GM18870 (cell line): ENCODE measurements around the gene NPR1.
A peak's percentile ranks its signal among the peaks of the same experiment; 100 is the strongest.
"Not testable (repeated sequence)": the region's sequence is repeated elsewhere in the genome, so short reads cannot be mapped to it uniquely, and the experiment has no call there.

Experiments used
- ATAC-seq: cut with Tn5 transposase; IDR thresholded peaks from one replicate; pipeline ENCODE4 v1.9.1; 2021; ENCODE audit warnings: moderate library complexity; ENCODE audit not compliant: unreplicated experiment

Gene NPR1

DNA sequence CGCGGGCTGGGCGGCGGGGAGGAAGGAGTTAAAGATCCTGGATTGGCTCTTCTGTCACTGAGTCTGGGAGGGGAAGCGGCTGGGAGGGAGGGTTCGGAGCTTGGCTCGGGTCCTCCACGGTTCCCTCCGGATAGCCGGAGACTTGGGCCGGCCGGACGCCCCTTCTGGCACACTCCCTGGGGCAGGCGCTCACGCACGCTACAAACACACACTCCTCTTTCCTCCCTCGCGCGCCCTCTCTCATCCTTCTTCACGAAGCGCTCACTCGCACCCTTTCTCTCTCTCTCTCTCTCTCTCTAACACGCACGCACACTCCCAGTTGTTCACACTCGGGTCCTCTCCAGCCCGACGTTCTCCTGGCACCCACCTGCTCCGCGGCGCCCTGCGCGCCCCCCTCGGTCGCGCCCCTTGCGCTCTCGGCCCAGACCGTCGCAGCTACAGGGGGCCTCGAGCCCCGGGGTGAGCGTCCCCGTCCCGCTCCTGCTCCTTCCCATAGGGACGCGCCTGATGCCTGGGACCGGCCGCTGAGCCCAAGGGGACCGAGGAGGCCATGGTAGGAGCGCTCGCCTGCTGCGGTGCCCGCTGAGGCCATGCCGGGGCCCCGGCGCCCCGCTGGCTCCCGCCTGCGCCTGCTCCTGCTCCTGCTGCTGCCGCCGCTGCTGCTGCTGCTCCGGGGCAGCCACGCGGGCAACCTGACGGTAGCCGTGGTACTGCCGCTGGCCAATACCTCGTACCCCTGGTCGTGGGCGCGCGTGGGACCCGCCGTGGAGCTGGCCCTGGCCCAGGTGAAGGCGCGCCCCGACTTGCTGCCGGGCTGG lies at the start of gene NPR1:
NPR1 (plus strand) TSS at position 170 of the 818 bp plus-strand sequence; CDS start at position 591, 421 bp downstream.
- ATAC-seq, result no peak

DNA sequence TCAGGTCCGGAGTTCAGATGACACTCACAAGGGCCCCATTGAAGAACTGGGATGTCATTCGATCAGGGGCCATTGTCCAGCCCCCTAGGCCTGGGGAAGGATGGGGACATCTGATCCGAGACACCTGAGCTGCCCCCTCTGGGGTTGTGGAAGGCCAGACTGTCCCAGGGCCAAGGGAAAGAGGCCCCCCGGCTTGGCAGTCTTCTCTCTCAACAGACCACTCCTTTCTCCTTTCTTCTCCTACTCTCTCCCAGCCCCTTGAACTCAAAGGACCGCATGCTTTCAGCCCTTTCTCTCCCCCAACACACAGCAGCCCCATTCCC lies 49.2 kb upstream of the NPR1 start:
- ATAC-seq, result no peak

DNA sequence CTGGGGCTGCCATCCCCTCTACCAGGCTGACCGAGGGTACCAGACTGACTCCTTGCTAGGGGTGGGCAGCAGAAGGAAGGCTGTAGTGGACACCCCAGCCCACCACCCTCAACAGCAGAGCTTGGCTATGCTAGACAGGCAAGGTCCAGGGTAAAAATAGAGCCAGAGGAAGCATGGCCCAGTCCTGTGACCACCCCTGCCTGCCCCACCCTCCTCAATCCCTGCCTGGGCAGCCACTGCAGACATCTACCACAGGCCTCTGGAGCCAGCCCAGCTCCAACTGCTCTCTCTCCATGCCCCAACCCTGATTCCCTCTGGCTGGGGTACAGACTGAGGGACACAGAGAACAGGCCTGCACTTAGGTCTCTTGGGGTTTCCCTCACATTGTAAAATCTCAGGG lies 48.5 kb upstream of the NPR1 start:
- ATAC-seq, result no peak

DNA sequence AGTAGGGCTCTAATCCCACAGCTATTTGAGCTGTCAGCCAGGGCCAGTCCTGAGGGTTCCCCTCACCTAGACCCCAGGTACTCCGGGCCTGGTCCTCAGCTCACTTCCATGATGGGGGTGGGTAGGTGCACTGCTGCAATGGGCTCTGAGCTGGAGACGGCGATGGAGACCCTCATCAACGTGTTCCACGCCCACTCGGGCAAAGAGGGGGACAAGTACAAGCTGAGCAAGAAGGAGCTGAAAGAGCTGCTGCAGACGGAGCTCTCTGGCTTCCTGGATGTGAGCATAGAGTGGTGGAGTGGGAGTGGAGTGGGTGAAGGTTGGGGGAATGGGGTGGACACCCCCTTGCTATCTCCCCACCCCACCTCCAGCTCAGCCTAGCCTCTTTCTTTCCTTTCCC lies 48.1 kb upstream of the NPR1 start:
- no peak for ATAC-seq

DNA sequence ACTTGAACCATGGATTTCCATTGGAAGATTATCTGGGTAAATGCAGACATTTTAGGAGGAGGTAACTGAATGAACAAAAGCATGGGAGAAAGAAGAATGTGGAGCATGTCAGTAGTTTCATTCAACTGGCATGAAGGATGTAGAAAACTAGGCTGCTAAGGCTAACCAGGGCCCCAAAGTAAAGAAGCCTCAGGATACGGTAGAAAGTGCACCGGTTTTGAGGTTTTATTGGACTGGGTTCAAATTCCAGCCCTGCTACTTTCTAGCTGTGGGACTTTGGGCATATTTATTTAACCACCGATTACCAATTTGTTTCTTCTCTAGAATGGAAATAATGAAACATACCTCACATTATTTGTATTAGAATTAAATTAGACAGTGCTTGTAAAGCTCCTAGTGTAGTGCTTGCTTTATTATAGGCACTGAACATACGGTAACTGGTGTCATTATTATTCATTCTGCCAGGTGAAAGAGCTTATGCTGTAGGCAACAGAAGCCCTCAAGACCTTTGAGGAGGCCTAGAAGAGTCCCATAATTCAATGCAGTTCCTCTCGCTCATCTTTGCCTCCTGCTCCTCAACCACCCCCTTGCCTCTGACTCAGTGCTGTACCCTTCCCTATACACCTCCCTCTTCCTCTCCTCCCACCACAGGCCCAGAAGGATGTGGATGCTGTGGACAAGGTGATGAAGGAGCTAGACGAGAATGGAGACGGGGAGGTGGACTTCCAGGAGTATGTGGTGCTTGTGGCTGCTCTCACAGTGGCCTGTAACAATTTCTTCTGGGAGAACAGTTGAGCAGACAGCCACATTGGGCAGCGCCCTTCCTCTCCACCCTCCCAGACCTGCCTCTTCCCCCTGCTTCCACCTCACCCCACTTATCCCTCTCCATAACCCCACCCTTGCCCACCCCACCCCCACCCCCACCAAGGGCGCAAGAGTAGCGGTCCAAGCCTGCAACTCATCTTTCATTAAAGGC lies 47.2 kb upstream of the NPR1 start:
- ATAC-seq, result no peak

DNA sequence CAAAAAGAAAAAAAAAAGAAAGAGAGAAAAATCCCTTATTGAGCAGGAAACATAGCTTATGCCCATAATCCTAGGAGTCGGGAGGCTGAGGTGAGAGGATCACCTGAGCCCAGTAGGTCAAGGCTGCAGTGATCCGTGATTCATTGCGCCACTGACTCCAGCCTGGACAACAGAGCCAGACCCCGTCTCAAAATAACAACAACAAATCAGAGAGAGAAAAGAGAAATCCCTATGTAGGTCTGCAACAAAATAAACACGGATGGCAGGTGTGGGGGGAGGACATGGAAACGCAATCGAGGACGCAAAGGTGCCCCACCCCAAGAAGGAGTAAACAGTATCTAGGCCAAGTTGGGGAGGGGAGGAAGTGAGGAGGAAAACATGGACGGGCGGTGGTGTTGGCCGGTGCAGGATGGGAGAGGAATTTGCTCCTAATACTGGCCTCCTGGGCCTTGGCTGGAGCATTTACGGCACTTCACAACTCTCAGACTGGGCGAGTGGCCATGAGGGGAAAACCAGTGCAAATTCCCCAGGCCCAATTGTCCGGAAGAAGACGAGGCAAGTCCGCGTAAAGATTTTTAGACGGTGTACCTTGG lies 45.2 kb upstream of the NPR1 start:
- ATAC-seq, result no peak

DNA sequence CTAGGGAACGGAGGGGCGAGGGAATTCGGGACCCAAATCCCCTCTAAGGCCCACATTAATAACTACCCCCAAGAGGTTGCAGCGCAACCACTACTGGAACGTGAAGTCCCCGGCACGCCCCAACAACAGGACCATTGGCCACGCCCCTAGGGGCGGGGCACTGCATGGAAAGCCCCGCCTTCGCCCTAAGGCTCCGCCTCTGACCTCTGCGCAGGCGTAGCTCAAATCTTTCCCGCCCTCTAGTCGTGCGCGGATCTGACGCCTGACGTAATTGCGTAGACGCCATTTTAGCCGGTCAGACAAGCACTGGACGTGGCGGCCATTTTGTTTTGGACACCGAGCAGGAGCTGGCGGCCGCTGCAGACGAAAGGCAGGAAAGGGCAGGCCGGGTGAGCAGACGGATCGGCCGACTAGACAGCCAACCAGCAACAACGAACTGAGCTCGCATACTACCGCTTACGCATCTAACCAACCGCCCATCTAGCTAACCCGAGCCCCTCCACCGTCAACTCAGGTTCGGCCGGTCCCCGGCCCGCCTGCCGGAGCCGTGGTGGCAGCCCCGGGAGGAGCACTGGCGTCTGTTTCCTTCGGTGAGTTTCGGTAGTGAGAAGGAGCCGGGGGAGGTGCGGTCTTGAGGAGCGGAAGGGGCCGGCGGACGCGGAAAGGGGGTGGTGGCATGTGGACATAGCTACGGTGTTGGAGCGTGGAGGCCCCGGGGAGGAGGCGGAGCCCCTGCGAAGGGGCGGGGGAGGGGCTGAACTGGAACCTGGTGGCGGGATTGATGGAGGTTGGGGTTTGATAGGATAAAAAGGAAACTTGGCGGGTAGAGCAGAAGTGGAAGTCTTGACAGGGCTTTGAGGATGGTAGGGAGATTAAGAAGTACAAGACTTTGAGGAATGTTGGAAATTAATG lies 44.5 kb upstream of the NPR1 start, which contains the start of gene CHTOP:
CHTOP (plus strand) TSS at position 313 of the 912 bp plus-strand sequence. CDS start 2,523 bp downstream, outside the sequence.
- peak; percentile 86 for ATAC-seq

DNA sequence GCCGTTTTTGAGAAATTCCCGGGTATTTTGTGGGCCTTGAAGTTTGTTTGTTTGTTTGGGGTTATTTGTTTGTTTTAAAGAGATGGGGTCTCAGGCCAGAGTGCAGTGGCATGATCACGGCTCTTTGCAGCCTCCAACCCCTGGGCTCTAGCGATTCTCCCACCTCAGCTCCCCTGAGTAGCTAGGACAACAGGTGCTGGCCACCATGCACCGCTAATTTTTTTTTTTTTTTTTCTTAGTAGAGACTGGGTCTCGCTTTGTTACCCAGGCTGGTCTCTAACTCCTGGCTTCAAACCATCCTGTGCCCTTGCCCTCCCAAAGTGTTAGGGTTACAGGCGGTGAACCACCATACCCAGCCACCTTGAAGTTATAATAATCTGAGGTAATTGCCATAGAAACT lies 42.6 kb upstream of the NPR1 start:
- ATAC-seq, result no peak

DNA sequence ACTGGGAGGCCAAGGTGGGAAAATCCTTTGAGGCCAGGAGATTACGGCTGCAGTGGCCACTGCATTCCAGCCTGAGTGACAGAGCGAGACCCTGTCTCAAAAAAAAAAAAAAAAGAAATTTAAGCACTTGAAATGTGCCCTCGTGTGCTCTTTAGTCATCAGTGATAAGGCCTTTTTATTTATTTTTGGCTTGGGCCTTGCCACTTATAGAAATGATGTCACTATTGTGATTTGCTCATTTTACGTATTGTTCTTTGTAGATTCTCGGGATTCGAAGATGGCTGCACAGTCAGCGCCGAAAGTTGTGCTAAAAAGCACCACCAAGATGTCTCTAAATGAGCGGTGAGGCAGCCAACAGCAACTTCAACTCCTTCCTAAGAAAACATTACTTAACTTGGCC lies 42.2 kb upstream of the NPR1 start:
- no peak for ATAC-seq

DNA sequence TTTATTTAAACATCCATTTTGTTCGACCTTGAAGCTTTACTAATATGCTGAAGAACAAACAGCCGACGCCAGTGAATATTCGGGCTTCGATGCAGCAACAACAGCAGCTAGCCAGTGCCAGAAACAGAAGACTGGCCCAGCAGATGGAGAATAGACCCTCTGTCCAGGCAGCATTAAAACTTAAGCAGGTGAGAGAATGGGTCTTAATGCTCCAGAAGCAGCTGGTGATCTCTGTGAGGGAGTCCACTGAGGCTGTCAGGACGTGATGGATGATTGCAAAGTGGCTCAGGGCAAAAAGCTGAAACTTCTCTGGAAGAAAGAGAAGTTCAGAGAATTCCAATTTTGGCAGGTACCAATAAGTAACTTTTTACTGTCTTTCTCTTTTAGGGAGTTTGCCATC lies 40.2 kb upstream of the NPR1 start:
- ATAC-seq, result no peak

DNA sequence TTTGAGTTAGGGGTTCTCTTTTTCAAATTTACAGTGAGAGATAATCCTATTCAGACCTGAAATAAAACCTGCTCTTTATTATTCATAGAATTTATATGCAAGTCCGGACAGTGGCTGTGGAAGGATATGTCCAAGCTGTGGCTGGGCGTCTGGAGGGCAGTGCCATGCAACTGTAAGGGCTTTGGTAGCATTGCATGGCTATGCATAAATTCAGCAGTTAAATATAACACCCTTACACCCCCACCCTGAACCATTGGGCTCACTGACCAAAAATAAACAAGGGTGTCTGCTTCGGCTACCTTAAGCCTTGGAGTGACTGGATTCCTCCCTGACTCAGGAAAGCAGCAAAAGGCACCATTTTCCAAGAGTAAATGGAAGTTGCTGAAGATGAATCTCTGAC lies 39.2 kb upstream of the NPR1 start:
- ATAC-seq, result no peak

DNA sequence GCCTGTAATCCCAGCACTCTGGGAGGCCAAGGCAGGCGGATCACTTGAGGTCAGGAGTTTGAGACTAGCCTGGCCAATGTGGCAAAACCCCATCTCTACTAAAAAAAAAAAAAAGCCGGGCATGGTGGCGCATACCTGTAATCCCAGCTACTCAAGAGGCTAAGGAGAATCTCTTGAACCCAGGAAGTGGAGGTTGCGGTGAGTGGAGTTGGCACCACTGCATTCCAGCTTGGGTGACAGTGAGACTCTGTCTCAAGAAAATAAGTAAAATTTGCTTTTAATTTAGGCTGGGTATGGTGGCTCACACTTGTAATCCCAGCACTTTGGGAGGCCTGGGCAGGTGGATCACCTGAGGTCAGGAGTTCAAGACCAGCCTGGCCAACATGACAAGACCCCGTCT lies 38.3 kb upstream of the NPR1 start:
- not testable (repeated sequence) for ATAC-seq

DNA sequence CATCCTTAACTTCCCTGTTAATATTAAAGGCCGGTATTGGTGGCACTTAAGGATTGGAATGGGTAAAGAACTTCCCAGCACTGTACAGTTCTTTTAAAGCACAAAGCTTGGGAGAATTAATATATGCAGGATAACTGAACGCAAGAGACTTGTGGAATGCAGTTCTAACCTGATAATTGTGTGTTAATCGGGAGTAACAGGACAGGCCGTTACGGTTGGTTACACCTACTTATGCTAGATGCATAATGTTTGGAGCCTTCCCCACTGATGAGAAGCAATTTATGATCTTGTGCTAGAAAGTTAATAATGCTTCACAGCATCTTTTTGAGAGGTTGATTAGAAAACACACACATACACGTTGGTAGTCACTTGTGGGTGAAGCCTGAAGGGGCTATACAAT lies 37.6 kb upstream of the NPR1 start:
- ATAC-seq, result no peak

DNA sequence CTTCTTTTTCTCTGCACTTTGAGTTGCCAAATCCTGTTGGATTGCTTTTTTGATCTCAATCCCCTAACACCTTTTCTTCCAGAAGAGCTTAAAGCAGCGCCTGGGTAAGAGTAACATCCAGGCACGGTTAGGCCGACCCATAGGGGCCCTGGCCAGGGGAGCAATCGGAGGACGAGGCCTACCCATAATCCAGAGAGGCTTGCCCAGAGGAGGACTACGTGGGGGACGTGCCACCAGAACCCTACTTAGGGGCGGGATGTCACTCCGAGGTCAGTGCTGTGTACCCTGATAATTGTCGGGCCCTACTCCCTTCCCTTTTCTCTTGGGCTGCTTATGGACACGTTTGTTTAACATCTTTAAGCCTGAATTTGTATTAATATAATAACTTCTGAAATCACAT lies 36.3 kb upstream of the NPR1 start:
- no peak for ATAC-seq

DNA sequence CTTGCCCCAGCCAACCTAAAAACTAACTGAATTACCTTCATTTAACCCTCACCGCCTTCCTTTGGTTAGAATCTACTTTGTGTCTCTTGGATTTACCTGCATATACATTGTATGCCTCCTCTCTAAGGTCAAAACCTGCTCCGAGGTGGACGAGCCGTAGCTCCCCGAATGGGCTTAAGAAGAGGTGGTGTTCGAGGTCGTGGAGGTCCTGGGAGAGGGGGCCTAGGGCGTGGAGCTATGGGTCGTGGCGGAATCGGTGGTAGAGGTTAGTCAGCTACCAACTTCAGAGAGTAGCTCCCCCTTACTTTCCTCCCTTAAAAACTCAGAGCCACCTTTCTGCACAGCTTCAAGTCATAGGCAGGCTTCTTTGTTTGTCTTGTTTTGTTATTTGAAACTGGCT lies 35.4 kb upstream of the NPR1 start:
- no peak for ATAC-seq

DNA sequence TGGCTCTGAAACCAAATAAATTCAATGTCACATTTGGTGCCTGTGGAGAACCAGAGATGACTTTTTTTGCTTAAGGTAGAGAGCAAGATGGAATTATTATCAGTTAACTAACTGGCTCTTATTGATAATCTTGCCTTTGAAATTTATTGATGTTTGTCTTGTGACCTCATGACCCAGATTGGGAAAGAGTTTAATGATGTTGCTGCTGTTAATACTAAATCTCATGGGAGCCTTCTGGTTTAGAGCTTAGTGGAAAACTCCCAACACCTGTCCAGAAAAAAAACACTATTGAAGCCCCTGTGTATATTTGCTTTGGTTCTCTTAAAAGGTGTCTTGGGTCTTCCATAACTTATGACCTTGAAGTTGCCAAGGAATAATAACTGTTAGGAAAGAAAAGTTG lies 34.7 kb upstream of the NPR1 start:
- ATAC-seq, result no peak

DNA sequence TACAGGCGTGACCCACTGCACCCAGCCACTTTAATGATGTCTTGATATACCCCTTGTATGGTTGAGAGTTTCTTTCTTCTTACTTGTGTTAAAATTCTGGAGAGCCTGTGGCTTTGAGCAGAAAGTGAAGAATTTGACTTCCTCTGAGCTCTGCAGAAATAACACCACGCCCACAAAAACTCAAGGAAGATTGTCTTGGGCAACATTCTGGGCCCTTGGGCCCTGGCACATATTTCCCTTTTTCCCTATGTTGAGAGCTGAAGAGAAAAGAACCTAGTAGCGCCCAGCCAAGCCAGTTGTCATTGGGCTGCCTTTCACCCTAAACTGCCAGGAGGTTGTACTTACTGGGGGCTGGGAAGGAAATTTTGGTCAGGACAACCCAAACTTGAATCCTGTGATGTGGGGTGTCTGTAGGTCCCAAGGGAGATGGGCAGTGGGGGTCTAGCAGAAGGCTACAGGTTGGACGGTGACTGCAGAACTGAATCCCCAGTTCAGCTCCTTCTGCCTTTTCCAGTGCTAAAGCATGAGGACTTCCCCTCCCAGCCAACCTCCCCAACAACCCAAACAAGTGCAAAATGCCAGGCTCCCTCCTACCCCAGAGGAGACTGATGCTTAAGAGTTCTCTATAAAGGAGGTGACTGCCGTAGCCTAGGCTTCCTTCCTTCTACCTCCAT lies 31.7 kb upstream of the NPR1 start:
- no peak for ATAC-seq

DNA sequence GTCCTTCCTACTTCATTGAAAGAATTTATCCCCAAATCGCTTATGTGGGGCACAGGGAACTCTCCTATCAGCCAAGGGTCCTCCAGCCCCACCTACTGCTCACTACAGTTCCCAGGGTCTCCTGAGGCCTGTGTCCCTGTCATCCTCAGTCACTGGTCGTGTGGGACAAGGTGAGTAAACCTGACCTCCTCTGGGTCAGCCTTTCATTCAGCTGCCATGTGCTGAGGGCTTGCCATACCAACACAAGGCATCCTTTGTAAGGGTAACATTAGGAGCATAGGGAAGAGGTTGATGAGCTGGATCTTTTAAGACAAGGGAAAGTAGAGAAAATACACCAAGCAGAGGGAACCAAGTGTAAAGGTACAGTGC lies 31.2 kb upstream of the NPR1 start:
- no peak for ATAC-seq

DNA sequence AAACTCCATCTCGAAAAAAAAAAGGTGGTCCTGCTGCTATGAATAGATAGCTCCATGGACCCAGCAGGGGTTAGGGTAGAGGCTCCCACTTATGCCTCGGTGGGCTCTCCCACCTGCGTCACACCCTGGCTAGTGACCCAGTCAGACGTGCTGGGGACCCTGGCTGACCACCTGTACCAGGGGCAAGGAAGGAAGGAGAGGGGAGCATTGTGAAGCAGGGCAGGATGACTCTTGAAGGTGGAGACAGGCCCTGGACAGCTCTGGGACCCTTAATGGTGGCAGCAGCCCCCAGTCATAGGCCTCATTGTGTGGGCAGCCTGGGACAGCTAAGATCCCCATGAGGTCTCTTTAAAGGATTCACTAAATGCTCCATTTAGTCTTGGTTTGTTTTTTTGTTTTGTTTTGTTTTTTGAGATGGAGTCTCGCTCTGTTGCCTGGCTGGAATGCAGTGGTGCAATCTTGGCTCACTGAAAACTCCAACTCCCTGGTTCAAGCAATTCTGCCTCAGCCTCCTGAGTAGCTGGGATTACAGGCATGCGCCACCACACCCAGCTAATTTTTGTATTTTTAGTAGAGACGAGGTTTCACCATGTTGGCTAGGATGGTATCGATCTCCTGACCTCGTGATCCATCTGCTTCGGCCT lies 30.4 kb upstream of the NPR1 start:
- no peak for ATAC-seq
